Glomerular visceral epithelial cell (primary cell): ENCODE data around the gene HECW1.

Source experiments
- DNase-seq: peaks from one replicate; pipeline ENCODE4 v3.0.0-alpha.2; 2016; ENCODE audit errors: extremely low spot score

The HECW1 gene

GRCh38 chr7:43363035-43363791 lies 250.8 kb downstream of the HECW1 start:
- peak; percentile 9 for DNase-seq

- DNase-seq, result no peak
Measured at GRCh38 chr7:43364391-43364790, 251.9 kb downstream of the HECW1 start.

GRCh38 chr7:43372676-43373355 lies 260.4 kb downstream of the HECW1 start:
- DNase-seq, result no peak

- DNase-seq, result peak; percentile 62
Measured at GRCh38 chr7:43377196-43377960, 264.9 kb downstream of the HECW1 start.

GRCh38 chr7:43379210-43379609 lies 266.8 kb downstream of the HECW1 start:
- DNase-seq, result no peak

- DNase-seq, result no peak
Measured at GRCh38 chr7:43384616-43385308, 272.3 kb downstream of the HECW1 start.

GRCh38 chr7:43385309-43385680 lies 272.8 kb downstream of the HECW1 start:
- no peak for DNase-seq

- DNase-seq, result no peak
Measured at GRCh38 chr7:43385856-43386255, 273.4 kb downstream of the HECW1 start.

- DNase-seq, result no peak
Measured at GRCh38 chr7:43387932-43388331, 275.5 kb downstream of the HECW1 start.

GRCh38 chr7:43390576-43390975 lies 278.1 kb downstream of the HECW1 start:
- peak; percentile 63 for DNase-seq

GRCh38 chr7:43391518-43391917 lies 279.1 kb downstream of the HECW1 start:
- DNase-seq, result peak; percentile 12

GRCh38 chr7:43392638-43393330 lies 280.3 kb downstream of the HECW1 start:
- no peak for DNase-seq

- DNase-seq, result peak; percentile 60
Measured at GRCh38 chr7:43394441-43395130, 282.1 kb downstream of the HECW1 start.

GRCh38 chr7:43395351-43395750 lies 282.9 kb downstream of the HECW1 start:
- no peak for DNase-seq

- DNase-seq, result no peak
Measured at GRCh38 chr7:43396187-43396740, 283.8 kb downstream of the HECW1 start.

- no peak for DNase-seq
Measured at GRCh38 chr7:43398831-43399230, 286.4 kb downstream of the HECW1 start.

GRCh38 chr7:43405948-43406347 lies 293.5 kb downstream of the HECW1 start:
- no peak for DNase-seq

GRCh38 chr7:43406961-43407360 lies 294.5 kb downstream of the HECW1 start:
- no peak for DNase-seq

GRCh38 chr7:43408981-43409380 lies 296.5 kb downstream of the HECW1 start:
- DNase-seq, result no peak

- DNase-seq, result no peak
Measured at GRCh38 chr7:43417455-43417854, 305.0 kb downstream of the HECW1 start.

- DNase-seq, result no peak
Measured at GRCh38 chr7:43430411-43430810, 318.0 kb downstream of the HECW1 start.
